Cardiac muscle cell (in vitro differentiated cells and primary cell): Measurements from ENCODE around the gene FOCAD. TPM values are rescaled to one million over a fixed set of nuclear protein-coding genes. Genes with fewer than 3 reads are reported as not detected.
"Not testable (repeated sequence)": the region's sequence is repeated elsewhere in the genome, so short reads cannot be mapped to it uniquely, and the experiment has no call there.

Source experiments
- DNase-seq, 2 donors: peaks; one replicate each; pipeline versions ENCODE4 v3.0.0 to v3.0.0-alpha.2; 2010 to 2017; ENCODE audit warnings: low read depth in 1 of 2, low spot score in 1 of 2
- H3K27ac ChIP-seq: fragments of 200-600 bp; sonication (generic); 2 replicates; pipeline ENCODE4 v1.5.1; 2016
- H3K27me3 ChIP-seq: fragments of 200-600 bp; sonication (generic); 2 replicates; pipeline ENCODE4 v1.6.0; 2016; ENCODE audit warnings: control low read depth
- H3K36me3 ChIP-seq: fragments of 200-600 bp; sonication (generic); 2 replicates; pipeline ENCODE4 v1.5.1; 2016; ENCODE audit warnings: control low read depth
- H3K4me1 ChIP-seq: fragments of 200-600 bp; sonication (generic); 2 replicates; pipeline ENCODE4 v1.8.1; 2017; ENCODE audit warnings: low read depth, mild to moderate bottlenecking, mixed run types
- H3K4me3 ChIP-seq: fragments of 200-600 bp; sonication (generic); 2 replicates; pipeline ENCODE4 v1.5.1; 2016; ENCODE audit warnings: mild to moderate bottlenecking
- H3K9me3 ChIP-seq: fragments of 200-600 bp; sonication (generic); 2 replicates; pipeline ENCODE4 v1.5.1; 2017; ENCODE audit warnings: low read depth, mild to moderate bottlenecking, control low read depth
- polyA plus RNA-seq: library from polyadenylated mRNA; unstranded; fragments of >200 nt; fragmentation: Nextera tagmentation; extraction: Ambion mirVana; gene quantifications from 2 replicates; pipeline ENCODE4 v1.2.1, GENCODE V29; 2016
- total RNA-seq: library from RNA; depleted of rRNA; stranded (reverse); fragments of >200 nt; gene quantifications from 2 replicates; pipeline ENCODE4 v1.2.3, GENCODE V29; 2016
- TF ChIP-seq, protein P1 (sequence below): IDR thresholded peaks from 2 replicates; pipeline ENCODE4 v1.5.1; 2012; ENCODE audit warnings: low read depth, mild to moderate bottlenecking, low read length

Gene FOCAD
- total and polyA plus RNA-seq, 2 experiments from 2014 or later = 32.9 to 57.0 TPM

DNA sequence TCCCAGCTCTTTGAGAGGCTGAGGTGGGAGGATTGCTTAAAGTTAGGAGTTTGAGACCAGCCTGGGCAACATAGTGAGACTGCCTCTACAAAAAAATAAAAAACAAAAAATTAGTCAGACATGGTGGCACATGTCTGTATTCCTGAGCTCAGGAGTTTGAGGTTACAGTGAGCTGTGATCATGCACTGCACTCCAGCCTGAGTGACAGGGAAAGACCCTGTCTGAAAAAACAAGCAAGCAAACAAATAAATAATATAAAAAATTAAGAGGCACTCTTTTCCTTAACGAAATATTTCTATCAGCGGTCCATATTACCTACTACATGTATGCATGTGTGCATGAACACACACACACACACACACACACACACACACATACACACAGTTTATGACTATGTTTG is 20.9 kb upstream of the FOCAD start:
- Histone ChIP-seq H3K27ac (no peak overlapping the region), H3K27me3 (no peaks in the 10 kb centered on the region), H3K36me3 (no peaks in the 10 kb centered on the region), H3K4me1 (peaks cover 25% of the 10 kb centered on the region), H3K4me3 (no peak overlapping the region), H3K9me3 (no peaks in the 10 kb centered on the region)
- TF ChIP-seq, protein P1, sequence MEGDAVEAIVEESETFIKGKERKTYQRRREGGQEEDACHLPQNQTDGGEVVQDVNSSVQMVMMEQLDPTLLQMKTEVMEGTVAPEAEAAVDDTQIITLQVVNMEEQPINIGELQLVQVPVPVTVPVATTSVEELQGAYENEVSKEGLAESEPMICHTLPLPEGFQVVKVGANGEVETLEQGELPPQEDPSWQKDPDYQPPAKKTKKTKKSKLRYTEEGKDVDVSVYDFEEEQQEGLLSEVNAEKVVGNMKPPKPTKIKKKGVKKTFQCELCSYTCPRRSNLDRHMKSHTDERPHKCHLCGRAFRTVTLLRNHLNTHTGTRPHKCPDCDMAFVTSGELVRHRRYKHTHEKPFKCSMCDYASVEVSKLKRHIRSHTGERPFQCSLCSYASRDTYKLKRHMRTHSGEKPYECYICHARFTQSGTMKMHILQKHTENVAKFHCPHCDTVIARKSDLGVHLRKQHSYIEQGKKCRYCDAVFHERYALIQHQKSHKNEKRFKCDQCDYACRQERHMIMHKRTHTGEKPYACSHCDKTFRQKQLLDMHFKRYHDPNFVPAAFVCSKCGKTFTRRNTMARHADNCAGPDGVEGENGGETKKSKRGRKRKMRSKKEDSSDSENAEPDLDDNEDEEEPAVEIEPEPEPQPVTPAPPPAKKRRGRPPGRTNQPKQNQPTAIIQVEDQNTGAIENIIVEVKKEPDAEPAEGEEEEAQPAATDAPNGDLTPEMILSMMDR = no peak
- DNase-seq = no peak

- Histone ChIP-seq H3K27me3 (no peaks in the 10 kb centered on the region), H3K9me3 (no peaks in the 10 kb centered on the region), H3K4me3 (no peak overlapping the region), H3K36me3 (no peaks in the 10 kb centered on the region), H3K4me1 (peaks cover 19% of the 10 kb centered on the region), H3K27ac (no peak overlapping the region)
- DNase-seq = no peak
- TF ChIP-seq, protein P1 = no peak
Measured at GRCh38 chr9:20664501-20664900, 19.6 kb upstream of the FOCAD start.

GRCh38 chr9:20670395-20670794 is 13.7 kb upstream of the FOCAD start:
- Histone ChIP-seq H3K4me3 (no peak overlapping the region), H3K27ac (no peak overlapping the region), H3K36me3 (no peaks in the 10 kb centered on the region), H3K9me3 (no peaks in the 10 kb centered on the region), H3K27me3 (no peaks in the 10 kb centered on the region), H3K4me1 (peaks cover 14% of the 10 kb centered on the region)
- TF ChIP-seq, protein P1 = no peak
- no peak for DNase-seq

DNA sequence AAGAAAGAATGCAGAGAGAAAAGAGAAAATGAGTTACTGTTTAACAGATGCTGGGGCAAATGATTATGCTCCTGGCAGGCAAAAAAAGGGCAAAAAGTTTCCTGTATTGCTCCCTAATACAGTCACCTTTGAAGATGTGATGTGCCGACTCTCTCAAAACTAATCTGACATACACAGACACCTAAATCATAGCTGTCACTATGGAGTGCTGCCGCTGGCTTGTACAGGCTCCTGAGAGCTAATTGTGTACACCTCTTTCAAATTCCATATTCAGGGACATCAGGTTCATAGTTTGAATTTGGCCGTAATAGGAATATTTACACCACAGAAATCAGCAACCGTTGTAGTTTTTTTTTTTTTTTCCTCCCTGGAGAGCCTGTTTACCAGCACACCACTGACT is 12.4 kb upstream of the FOCAD start:
- TF ChIP-seq, protein P1 = no peak
- H3K9me3 ChIP-seq = no peaks in the 10 kb centered on the region
- H3K27ac ChIP-seq = peak overlapping the region; percentile 68
- H3K27me3 ChIP-seq = no peaks in the 10 kb centered on the region
- no peaks in the 10 kb centered on the region for H3K36me3 ChIP-seq
- no peak for DNase-seq
- H3K4me3 ChIP-seq = no peak overlapping the region
- H3K4me1 ChIP-seq = peaks cover 14% of the 10 kb centered on the region

DNA sequence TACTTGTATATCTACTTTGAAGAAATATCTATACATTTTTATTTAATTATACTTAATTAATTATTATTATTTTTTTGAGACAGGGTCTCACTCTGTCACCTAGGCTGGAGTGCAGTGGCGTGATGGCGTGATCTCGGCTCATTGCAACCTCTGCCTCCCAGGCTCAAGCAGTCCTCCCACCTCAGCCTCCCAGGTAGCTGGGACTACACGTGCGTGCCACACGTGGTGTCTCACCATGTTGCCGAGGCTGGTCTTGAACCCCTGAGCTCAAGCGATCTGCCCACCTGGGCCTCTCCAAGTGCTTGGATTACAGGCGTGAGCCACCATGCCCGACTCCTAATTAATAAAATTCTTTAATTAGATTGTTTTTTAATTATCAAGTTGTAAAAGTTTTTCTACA is 10.5 kb upstream of the FOCAD start:
- not testable (repeated sequence) for H3K27me3 ChIP-seq, H3K4me3 ChIP-seq, DNase-seq, H3K27ac ChIP-seq, H3K9me3 ChIP-seq, H3K36me3 ChIP-seq
- peaks cover 16% of the 10 kb centered on the region for H3K4me1 ChIP-seq

- no peak for DNase-seq
- TF ChIP-seq, protein P1 = no peak
- no peak overlapping the region for H3K27ac ChIP-seq
- no peaks in the 10 kb centered on the region for H3K36me3 ChIP-seq
- H3K9me3 ChIP-seq = no peaks in the 10 kb centered on the region
- no peak overlapping the region for H3K4me3 ChIP-seq
- no peaks in the 10 kb centered on the region for H3K27me3 ChIP-seq
- peaks cover 25% of the 10 kb centered on the region for H3K4me1 ChIP-seq
Measured at GRCh38 chr9:20681467-20681866, 2.6 kb upstream of the FOCAD start.
